Medulla oblongata (tissue), 1 donor: Measurements from ENCODE around the gene RNF220.

Source experiments
- DNase-seq: peaks from one replicate; pipeline ENCODE4 v3.0.0-alpha.2; 2015; ENCODE audit errors: extremely low spot score

RNF220 gene

DNA sequence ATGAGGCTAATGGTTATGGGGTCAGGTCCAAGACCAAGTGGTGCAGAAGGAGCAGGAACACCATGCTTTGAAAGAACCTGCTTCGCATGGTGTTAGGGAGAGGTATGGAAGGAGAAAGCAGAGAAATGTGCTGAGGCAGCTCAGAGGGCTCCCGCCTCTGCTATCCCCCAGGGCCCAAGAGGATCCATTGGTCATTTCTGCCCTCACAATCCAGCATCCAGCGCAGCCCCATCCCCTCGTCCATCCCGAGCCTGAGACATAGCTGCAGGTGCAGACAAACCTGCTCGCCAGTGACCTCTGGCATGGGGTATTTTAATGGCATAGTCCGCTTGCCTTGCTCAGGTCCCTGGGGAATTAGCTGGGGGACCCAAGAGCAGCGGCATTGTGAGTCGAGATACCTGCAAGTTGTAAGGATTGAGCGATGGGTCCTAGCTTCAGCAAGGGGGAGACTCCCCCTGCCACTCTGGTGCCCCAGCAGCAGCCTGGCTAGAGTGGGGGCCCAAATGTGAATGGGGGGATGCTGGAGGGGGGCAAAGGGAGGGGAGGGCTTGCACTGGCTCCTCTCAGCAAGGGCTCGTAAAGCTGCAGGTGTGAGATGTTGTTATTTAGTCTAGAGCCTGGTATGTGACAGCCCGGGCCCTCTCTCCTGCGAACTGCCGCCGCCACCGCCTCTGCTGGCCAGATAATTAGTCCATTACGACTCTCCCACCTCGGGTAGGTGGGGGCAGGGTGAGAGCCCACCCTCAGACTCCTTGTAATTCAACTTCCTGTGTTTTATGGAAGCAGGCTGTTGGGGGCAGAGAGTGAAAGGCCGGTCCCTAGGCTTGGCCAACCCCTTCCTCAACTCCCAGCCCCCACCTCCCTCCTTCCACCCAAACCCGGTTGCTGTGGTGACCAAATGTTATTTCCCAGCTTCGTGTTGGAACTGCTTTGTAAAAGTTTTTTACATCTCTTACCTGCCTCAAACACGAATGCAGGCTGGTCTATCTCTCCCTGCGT is 118.8 kb downstream of the RNF220 start:
- no peak for DNase-seq

DNA sequence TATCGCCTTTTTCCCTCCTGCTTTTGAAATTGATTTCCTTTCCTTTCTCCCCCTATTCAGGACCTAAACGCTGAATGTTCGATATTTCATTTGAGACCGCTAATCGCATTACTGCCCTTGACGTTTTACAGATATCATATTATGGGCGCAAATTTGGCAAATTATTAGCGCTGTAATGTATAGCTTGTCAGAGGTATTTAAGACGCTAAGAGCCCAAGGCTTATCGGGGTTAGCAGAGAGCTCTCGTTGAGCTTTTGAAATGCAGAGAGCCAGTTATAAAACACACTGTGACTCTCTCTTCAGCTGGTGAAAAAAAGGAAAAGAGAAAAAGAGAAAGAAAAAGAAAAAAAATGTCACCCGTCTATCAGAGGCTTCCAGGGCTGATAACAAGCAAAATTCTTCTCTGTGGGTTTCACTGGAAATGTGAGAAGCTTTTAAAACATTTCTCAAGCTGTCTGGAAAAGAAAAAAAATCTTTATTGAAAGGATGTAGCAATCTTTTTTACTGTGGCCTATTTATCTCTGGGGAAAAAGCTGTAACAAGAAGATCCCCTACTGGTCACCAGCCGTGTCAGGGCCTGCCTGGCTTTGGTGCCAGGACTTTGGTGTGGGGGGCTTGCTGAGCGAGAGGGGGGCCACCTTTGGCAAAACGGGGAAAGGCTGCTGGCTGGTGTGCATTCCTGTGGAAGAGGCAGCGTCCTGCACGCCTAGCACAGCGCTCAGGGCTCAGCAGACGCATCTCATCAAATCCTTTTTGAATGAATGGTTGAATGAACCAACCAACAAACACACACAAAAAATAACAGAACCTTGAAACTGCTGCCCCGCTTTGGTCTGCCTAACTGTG is 119.8 kb downstream of the RNF220 start:
- no peak for DNase-seq

DNA sequence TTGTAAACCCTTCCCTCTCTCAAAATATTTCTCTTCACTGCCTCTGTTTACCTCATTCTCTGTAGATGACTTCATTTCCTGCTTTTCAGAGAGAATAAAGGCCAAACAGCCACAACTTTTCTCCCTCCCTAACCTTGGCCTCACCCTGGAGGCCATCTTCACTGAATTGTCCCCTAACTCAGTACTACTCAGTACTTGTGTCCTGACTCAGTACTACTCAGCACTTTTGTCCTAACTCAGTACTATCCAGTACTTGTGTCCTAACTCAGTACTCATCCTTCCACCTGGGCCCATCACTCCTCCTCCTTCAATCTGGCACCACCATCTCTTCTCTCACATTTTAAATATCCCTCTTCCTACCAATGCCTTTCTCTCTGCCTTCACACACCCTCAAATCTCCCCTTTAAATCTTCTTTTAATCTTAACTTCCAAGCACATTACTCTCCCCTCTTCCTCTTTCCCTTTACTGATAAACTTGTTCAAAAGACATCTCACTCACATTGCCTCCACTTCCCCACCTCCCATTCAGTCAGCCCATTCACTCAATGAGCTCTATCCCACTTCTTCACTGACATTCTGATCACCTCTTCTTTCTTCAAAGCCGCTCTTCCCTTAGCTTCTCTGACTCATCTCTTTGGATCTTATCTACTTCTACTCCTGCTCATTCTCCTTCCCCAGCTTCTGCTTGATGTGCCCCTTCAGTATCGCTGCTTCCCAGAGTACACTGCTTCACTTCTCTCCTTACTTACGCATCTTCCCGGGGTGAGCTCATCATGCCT is 121.4 kb downstream of the RNF220 start:
- no peak for DNase-seq

DNA sequence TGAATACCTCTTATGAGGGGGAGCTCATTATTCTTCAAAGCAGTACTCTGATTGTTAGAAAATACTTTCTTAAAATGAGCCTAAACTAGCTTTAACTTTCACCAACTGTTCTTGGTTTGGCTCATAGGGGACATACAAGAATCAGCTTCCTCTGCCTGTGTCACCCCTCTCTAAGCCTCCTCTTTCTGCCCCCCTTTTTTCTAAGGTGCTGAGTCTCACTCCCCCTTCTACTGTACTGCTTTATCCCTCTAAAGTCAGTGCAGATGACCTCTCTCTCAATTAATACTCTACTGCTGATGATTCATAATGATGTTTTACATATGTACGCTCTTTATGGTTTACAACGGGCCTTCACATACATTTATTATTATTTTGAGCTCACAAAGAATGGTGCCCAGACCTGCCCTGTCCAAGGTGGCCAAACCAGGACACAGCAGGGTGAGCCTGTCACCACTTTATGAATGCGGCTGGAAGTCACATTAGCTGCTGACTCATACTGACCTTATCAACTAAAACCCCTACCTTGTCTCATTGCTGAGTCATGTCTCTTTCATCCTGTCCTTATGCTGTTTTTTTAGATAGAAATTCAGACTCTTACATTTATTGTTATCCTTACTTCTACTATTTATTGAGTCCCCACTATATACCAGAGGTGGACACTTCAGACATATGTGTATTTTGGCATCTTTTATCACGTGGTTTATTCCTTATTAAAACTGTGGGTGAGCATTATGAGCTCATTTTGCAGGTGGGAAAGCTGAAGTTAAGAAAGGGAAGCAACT is 126.9 kb downstream of the RNF220 start:
- no peak for DNase-seq

DNA sequence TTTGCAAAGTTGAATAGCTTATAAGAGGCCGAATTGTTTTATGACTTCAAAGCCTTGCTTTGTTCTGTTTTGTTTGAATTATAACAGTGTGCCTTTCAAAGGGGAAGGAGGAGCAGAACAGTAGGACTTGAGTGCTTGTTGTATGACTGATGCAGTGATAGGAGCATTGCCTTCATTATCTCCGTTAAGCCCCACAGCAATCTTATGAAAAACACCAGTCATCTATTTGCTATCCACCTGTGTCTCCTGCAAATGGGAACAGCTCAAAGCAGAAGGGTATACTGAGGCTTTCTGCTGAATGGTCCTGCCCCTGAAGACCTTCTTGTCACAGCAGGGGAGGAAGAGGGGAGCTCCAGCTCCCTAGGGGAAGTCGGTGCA is 127.5 kb downstream of the RNF220 start:
- peak; percentile 87 for DNase-seq

DNA sequence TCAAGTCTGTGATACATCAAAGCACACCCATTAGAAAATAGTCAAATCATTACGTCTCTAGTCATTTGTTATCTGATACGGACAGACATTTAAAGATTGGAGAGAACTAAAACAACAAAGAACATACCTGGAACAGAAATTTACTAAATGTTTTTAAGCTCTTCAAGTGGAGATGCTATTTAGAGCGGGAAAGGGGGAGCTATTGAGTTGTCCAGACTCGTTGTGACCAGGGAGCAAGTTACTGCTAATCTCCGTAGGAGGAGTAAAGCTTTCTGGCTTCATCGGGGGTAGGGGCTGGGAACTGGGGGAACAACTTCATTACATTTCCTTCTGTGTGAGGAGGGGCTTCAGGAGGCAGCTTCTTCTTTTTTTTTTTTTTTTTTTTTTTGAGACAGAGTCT is 129.7 kb downstream of the RNF220 start:
- no peak for DNase-seq

DNA sequence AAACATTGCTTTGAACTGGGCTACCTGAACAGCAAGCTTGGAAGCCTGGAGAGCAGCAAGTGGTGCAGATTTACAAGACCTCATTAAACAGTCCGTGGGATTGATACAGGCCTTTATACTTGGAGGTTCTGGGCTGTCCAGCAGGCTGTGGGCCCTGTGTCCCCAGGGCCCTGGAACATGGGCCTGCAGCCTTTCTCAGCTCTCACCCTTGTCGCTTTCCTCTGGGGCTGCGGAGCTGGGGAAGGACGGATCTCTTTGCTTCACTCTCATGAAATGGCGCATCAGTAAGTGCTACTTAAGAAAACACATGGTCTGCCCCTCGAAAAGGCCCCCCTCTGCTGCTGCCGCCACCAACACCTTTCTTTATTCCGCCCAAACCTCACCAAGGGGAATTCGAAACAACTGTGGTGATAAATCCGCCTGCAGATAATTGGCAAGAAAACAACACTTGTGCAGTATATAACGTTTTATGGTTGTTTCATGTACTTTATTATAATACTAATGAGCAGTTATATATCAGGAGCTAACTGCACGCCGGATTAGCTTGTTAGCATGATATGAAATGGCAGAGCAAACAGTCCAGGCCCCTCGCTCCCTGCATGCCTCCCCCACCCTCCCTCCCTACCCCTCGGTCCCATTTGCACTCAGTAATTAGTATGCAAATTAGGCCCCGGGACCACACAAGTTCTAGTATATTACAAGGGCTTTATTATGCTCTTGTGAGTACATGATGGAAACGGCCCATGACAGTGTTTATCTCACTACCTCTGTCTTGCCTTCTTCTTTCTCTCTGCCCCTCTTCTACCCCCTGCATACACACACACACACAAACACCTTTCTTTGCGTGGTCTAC is 131.5 kb downstream of the RNF220 start:
- no peak for DNase-seq

DNA sequence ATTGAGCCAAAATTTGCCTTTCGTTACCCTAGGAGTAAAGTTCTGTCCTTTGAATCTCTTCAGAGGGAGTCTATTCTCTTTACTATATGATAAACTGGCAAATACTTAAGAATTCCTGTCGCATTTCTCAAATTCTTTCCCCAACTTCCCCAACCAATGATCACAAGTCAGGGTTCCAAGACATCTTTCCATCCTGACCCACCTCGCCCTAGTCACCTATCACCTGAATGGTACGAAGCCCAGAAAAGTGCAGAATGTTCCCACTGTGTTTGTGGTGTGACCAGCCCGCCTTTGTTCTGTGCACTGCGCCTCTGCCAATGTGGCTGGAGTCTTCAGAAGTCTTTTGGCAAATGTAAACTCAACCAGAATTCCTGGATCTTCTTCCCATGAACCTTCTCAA is 132.5 kb downstream of the RNF220 start:
- no peak for DNase-seq

DNA sequence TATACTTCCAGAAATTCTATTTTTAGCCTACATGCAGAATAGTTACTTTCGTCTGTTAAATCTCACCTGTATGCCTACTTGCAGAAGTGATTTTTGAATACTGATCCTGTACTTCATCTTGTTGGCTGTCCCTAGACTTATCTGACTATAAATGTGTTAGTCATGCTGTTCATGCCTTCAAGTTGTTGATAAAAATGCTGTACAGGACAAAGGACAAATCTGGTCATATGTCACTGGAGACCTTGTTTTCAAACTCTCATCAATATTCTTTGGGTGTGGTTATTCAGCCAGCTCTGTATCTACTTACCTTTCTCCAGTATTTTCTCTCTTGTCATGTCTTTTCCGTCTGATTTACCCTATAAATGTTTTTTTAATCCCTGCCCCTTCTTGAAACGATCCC is 132.9 kb downstream of the RNF220 start:
- DNase-seq = no peak

DNA sequence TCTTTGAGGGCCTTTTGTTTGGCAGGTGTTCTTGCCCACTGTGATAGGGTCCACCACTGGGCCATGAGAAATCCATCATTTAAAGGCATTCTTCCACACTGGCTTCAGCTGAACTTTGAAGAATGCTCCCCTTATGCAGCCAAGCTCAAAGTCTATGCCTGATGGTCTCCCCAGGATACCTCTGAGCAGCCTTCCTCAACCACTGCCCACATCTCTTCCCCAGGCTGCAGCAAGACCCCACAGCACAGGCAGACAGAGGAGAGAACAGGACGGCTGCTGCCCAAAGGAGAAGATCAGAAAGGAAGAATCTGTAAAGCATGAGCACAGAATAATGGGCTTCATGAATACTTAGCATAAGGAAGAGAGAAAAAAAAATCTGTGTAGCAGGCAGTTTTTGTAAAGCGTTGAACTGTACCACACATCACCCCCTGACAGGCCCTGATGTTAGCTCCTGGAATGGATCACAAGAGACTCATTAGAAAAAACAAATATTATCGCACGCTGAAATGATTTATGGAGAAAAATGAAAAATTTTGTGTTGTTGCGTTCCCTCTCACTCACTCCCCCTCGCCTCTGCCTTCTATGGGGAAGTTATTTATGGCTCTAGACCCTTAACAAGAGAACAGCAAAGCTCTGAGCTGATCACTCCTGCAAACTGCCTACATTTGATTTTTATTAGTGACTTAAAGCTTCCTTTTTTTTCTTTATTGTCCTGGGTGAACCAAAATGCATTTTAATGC is 135.1 kb downstream of the RNF220 start:
- no peak for DNase-seq

DNA sequence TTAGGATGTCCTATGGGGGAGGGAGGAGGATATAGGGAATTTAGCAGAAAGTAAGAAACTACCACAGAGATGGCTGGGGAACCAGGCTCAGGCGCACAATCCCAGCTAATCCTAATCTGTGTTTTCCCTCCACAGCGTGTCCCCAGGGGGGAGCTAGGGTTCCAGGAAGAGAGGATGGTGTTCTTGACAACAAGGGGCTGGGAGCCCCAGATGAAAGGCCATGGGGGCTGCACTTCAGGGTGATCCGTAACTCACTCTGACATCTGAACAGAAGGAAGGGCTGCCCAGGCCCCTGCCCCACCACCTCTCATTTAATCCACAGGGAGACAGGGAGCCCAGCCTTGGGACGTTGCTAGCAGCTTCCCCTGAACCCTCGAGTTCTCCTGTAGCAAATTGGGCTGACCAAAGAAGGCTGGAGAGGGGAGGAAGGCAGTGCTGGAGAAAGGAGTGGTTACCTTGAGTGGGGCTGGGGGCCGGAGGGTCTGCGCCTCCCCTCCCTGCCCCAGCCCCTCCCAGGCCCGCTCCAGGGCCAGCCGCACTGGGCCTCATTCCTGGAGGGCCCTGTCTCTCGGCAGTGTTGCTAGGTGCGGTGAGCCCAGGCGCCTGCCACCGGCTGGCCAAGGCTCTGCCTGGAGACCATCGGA is 137.5 kb downstream of the RNF220 start:
- peak; percentile 69 for DNase-seq

DNA sequence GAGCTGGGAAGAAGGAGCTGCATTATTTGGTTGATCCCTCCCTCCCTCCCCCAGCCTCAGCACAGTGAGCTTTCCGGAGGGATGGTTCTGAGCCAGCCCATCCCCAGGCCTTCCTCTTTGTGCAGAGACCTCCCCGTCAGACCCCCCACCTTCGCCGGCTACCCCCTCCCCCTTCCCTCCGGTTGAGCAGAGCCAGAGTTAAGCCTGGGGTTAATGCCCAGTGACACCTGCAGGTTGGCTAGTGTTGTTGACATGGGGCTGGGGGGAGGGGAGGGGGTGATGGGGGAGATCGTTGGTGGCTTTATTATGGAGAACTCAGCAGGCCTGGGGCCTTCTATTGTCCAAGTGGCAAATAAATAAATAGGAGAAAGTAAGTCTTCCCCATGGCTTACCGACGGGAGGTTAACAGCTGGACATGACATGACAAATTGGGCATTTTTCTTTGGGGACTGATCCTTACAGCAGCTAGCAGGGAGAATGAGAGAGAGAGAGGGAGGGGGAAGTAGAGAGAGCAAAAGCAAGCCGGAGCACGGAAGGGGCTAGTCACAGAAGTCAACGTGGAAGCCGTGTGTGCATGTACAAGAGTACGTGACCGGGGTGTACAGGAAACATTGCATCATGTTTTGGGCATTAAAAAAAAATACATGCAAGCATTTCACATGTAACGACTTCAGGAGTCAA is 138.1 kb downstream of the RNF220 start:
- DNase-seq = no peak

DNA sequence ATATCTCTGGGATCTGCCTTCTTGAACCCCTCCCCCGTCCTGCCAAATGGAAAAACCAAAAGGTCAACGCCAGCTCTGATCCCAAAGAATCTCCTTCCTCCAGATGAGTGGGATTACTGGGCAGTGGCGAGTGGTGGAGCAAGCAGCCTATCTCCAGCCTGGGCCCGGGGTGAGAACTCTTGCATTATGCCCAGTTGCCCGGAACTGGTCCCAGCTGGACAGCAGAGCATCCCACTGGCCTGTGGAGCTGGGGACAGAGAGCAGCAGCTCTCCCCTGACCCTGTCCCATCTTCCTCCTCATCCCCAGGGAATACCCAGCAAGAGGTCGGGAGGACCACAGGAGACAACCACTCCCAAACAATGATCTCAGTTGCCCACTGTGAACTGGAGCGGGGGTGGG is 138.7 kb downstream of the RNF220 start:
- no peak for DNase-seq

DNA sequence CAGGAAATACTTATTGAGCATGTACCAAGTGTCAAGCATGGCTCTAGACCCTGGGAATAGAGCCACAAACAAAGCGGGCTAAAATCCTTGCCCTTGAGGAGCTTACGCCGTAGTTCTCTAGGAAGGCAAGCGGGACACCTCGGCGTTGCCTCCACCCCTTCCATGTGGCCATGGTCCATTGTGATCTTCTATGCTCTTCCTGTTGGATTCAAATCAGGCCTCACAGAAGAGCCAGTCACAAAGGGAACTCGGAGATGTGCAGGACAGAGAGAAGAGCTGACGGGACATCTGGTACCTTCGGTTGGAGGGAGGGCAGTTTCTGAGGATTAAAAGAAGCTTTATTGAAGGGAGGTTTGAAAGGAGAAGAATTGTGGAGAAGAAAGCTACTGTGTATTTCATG is 139.9 kb downstream of the RNF220 start:
- DNase-seq = no peak

DNA sequence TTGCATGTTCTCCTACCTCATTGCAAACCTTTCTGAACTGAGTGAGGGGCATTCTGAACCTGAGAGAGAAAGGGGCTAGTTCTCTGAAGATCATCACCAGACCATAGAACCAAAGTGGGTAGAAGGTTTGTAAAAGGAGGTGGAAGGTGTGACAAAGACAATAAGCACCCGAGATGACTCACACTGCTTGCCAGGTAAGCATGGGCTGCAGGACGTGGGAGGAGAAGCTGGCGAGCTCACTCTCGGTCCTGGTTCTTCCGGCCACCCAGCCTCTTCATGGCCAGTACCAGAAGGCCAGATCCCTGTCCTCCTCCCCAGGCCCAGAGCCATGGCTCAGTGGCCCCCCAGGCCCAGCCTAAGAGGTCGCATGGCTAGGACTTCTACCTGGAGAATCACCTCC is 140.9 kb downstream of the RNF220 start:
- DNase-seq = no peak

DNA sequence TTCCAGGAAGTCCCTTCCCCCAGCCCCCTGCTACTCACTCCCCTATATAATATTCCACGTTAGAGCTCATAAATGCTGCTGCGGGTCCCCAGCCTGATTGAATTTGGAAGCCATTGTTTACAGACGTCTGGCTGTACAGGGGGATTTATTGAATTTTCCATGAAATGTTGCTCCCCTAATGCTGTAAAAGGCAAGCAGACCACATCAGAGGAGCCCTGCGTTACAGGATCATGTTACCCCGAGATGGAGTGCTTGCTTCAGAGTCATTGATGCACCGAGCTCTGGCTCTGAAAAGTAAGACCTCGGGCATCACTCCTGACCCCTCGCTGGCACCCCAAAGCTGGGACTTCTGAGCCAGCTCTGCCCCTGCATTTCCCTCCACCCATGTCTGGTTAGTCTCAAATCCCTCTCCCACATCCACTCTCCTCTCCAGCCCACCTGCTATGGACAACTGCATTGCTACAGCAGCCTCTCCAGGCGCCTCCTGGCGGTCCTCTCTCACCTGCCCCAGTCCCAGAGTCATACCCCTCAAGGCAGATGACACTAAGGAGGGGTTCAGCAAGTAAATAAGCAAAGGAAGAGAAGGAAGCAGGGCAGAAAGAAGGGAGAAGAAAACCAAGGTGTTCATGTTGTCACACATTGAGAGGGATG is 141.5 kb downstream of the RNF220 start:
- no peak for DNase-seq

DNA sequence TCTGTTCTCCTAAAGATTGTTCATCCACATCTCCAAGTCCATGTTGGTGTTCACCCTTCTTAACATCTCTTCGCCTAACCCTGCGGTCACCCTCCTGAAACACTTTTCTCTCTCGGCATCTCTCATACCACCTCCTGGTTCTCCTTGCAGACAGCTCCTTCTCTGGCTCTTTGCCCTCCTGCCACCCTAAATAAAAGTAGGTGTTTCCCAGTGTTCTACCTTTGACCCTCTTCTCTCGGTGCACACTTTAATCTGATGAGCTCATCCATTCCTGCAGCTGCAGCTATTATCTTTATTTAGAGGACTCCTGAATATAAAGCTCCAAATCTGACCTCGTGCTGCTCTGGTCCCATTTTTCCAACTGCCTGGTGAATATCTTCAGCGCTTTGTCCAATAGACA is 142.3 kb downstream of the RNF220 start:
- no peak for DNase-seq

DNA sequence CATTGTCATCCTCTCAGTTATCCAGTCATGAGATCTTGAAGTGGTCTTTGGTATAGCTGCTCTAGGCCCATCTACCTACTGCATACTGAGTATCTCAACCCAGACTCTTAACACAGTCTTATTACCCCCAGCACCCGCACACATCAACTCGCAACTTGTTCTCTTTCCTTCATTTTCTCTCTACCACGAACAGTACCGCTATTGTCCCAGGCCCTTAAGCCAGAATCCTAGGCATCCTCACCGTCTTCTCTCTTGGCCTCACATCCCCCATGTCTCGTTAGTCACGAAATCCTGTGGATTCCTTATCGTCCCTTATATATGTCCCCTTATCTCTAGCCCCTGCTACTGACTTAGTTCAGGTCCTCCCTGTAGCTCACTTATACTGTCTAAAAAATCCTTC is 142.8 kb downstream of the RNF220 start:
- DNase-seq = no peak
